Keratinocyte (primary cell): Measurements from ENCODE around the gene GNG4. TPM values are rescaled to one million over a fixed set of nuclear protein-coding genes. Genes with fewer than 3 reads are reported as not detected.

Experiments
- DNase-seq: peaks from one replicate; pipeline ENCODE4 v3.0.0-alpha.2; 2011; ENCODE audit warnings: low read depth, missing footprints, low spot score
- FAIRE-seq: peaks from 2 replicates; lab custom pipeline; 2011; peaks lifted over from hg19 to GRCh38; lab: Jason Lieb, UNC
- H2AFZ ChIP-seq: 2 replicates; pipeline ENCODE4 v1.6.0; 2012; ENCODE audit warnings: low read length, control low read depth, inconsistent platforms; ENCODE audit not compliant: control insufficient read depth
- H3K27ac ChIP-seq: 2 replicates; pipeline ENCODE4 v1.5.1; 2011; ENCODE audit warnings: low read length; ENCODE audit not compliant: control insufficient read depth, insufficient read depth
- H3K27me3 ChIP-seq: 3 replicates; pipeline ENCODE4 v1.6.0; 2011; ENCODE audit warnings: low read length; ENCODE audit not compliant: control insufficient read depth, insufficient read depth; ENCODE audit errors: extremely low read depth
- H3K36me3 ChIP-seq, 2 experiments: 2 replicates in 1 of 2; 3 replicates in 1 of 2; pipeline ENCODE4 v1.5.1; 2011; ENCODE audit warnings: low read length in 2 of 2, mild to moderate bottlenecking in 1 of 2; ENCODE audit not compliant: control insufficient read depth in 2 of 2, insufficient read depth in 2 of 2; ENCODE audit errors: extremely low read depth in 1 of 2
- H3K4me1 ChIP-seq: 3 replicates; pipeline ENCODE4 v1.5.1; 2011; ENCODE audit warnings: low read length; ENCODE audit not compliant: control insufficient read depth, insufficient read depth; ENCODE audit errors: extremely low read depth
- H3K4me2 ChIP-seq: 3 replicates; pipeline ENCODE4 v1.6.0; 2011; ENCODE audit warnings: low read depth, low read length; ENCODE audit not compliant: control insufficient read depth, insufficient read depth; ENCODE audit errors: extremely low read depth
- H3K4me3 ChIP-seq, 3 experiments: fragments of 200-600 bp in 1 of 3; sonication (generic) in 1 of 3; 2 replicates in 2 of 3; 3 replicates in 1 of 3; pipeline ENCODE4 v1.5.1; 2011 to 2016; ENCODE audit warnings: low read length in 3 of 3, mild to moderate bottlenecking in 3 of 3, control low read depth in 2 of 3, inconsistent platforms in 1 of 3, low read depth in 1 of 3, mixed read lengths in 1 of 3, mixed run types in 1 of 3, moderate library complexity in 1 of 3; ENCODE audit not compliant: control insufficient read depth in 2 of 3, insufficient read depth in 2 of 3; ENCODE audit errors: extremely low read depth in 1 of 3
- H3K79me2 ChIP-seq: 2 replicates; pipeline ENCODE4 v1.6.0; 2012; ENCODE audit warnings: low read length; ENCODE audit not compliant: control insufficient read depth, insufficient read depth
- H3K9ac ChIP-seq: 3 replicates; pipeline ENCODE4 v1.6.0; 2011; ENCODE audit warnings: low read length; ENCODE audit not compliant: control insufficient read depth, insufficient read depth; ENCODE audit errors: extremely low read depth
- H3K9me1 ChIP-seq: 3 replicates; pipeline ENCODE4 v1.6.0; 2011; ENCODE audit warnings: low read length; ENCODE audit not compliant: control insufficient read depth, insufficient read depth; ENCODE audit errors: extremely low read depth
- H3K9me3 ChIP-seq: 2 replicates; pipeline ENCODE4 v1.5.1; 2012; ENCODE audit warnings: low read depth, low read length; ENCODE audit not compliant: control insufficient read depth
- H4K20me1 ChIP-seq: 3 replicates; pipeline ENCODE4 v1.6.0; 2011; ENCODE audit warnings: low read length; ENCODE audit not compliant: control insufficient read depth, insufficient read depth; ENCODE audit errors: extremely low read depth
- CTCF ChIP-seq, 3 experiments: IDR thresholded peaks in 1 of 3; conservative IDR thresholded peaks in 1 of 3; optimal IDR thresholded peaks in 1 of 3; 2 replicates in 2 of 3; 3 replicates in 1 of 3; pipeline versions ENCODE3 to v1.5.1; 2011; ENCODE audit warnings: low read length in 3 of 3, mild to moderate bottlenecking in 3 of 3, moderate library complexity in 2 of 3, control low read depth in 1 of 3, inconsistent platforms in 1 of 3; ENCODE audit not compliant: insufficient read depth in 2 of 3; ENCODE audit errors: extremely low read depth in 1 of 3
- EZH2 ChIP-seq: IDR thresholded peaks from one replicate; pipeline ENCODE4 v1.6.1; 2012; ENCODE audit warnings: inconsistent platforms, mild to moderate bottlenecking, low read length, moderate library complexity
- dilution Hi-C: fragments of 300-500 bp; cut with MboI; formaldehyde crosslinking; loops from one replicate; pipeline ENCODE4 v1.7.0; 2020; ENCODE audit warnings: low sequenced_read_pairs; ENCODE audit not compliant: extremely low pct_ligation_motif_present
- polyA plus RNA-seq, 5 experiments: library from polyadenylated mRNA; depleted of rRNA in 3 of 5; stranded (reverse) in 3 of 5; stranded (forward) in 1 of 5; unstranded in 1 of 5; fragments of >200 nt; gene quantifications; 1 replicate in 1 of 5; 2 replicates in 3 of 5; 3 replicates in 1 of 5; pipeline versions ENCODE4 v1.2.1 to v1.2.3, GENCODE V29; 2011 to 2012; ENCODE audit warnings: missing spikeins in 2 of 5, low read depth in 1 of 5, low replicate concordance in 1 of 5

Gene GNG4
- polyA plus RNA-seq, 1 donor (not counting 4 experiments of a cell fraction or from before 2014, with no cell fraction given) = 0.07 TPM

GRCh38 chr1:235652364-235652763 lies 2.8 kb upstream of the GNG4 start:
- no peaks in the 10 kb centered on the region for H4K20me1 ChIP-seq
- dilution Hi-C loops = no loop called here
- FAIRE-seq (no peak), DNase-seq (no peak)
- H2AFZ ChIP-seq = no peak overlapping the region
- H3K27ac ChIP-seq = no peak overlapping the region
- TF ChIP-seq CTCF (optimal IDR thresholded peaks at IDR 0.05 in 1 of 3, IDR thresholded peaks at IDR 0.05 in 1 of 3, conservative IDR thresholded peaks at IDR 0.05 in 1 of 3; ENCODE audit: extremely low read depth in 1 of 3, insufficient read depth in 2 of 3, low read length in 3 of 3) (no peak), EZH2 (no peak)
- no peaks in the 10 kb centered on the region for H3K9me3 ChIP-seq
- no peak overlapping the region for H3K4me2 ChIP-seq
- no peak overlapping the region for H3K9ac ChIP-seq
- H3K4me3 ChIP-seq = no peak overlapping the region
- H3K27me3 ChIP-seq = peaks cover 37% of the 10 kb centered on the region
- no peaks in the 10 kb centered on the region for H3K36me3 ChIP-seq
- H3K9me1 ChIP-seq = no peaks in the 10 kb centered on the region
- peaks cover 3% of the 10 kb centered on the region for H3K4me1 ChIP-seq
- no peaks in the 10 kb centered on the region for H3K79me2 ChIP-seq

- Histone ChIP-seq H3K4me3 (no peak overlapping the region), H3K9ac (no peak overlapping the region), H3K27me3 (peaks cover 41% of the 10 kb centered on the region), H3K79me2 (no peaks in the 10 kb centered on the region), H3K4me1 (peaks cover 3% of the 10 kb centered on the region), H2AFZ (no peak overlapping the region), H3K4me2 (no peak overlapping the region), H3K27ac (no peak overlapping the region), H4K20me1 (no peaks in the 10 kb centered on the region), H3K9me1 (no peaks in the 10 kb centered on the region), H3K36me3 (no peaks in the 10 kb centered on the region), H3K9me3 (no peaks in the 10 kb centered on the region)
- DNase-seq (no peak), FAIRE-seq (no peak)
- no peak for TF ChIP-seq EZH2
- dilution Hi-C loops = no loop called here
Measured at GRCh38 chr1:235651170-235651806, 1.7 kb upstream of the GNG4 start.
